ENCODE data around the gene BAIAP3.

- TF ChIP-seq, protein P1, sequence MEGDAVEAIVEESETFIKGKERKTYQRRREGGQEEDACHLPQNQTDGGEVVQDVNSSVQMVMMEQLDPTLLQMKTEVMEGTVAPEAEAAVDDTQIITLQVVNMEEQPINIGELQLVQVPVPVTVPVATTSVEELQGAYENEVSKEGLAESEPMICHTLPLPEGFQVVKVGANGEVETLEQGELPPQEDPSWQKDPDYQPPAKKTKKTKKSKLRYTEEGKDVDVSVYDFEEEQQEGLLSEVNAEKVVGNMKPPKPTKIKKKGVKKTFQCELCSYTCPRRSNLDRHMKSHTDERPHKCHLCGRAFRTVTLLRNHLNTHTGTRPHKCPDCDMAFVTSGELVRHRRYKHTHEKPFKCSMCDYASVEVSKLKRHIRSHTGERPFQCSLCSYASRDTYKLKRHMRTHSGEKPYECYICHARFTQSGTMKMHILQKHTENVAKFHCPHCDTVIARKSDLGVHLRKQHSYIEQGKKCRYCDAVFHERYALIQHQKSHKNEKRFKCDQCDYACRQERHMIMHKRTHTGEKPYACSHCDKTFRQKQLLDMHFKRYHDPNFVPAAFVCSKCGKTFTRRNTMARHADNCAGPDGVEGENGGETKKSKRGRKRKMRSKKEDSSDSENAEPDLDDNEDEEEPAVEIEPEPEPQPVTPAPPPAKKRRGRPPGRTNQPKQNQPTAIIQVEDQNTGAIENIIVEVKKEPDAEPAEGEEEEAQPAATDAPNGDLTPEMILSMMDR (IDR thresholded peaks at IDR 0.05) = no peak
- no peak for TF ChIP-seq POLR2A (IDR thresholded peaks at IDR 0.05)
These were observed 16.5 kb downstream of the BAIAP3 start for GRCh38 chr16:1349951-1350350.
